ENCODE results near the gene UFSP2. TPM values are rescaled to one million over a fixed set of nuclear protein-coding genes. Genes with fewer than 3 reads are reported as not detected.

UFSP2 gene
- total RNA-seq (10 to 100 TPM; 13.4 to 23.4 (median 20.7) TPM), polyA plus RNA-seq (10 to 100 TPM; 10.1 to 14.7 TPM)

- 0% methylated on average over 59 to 66 of the region's 66 CpGs for WGBS, 2 donors
- no peak for FAIRE-seq
Observed at GRCh38 chr4:185425647-185426352, at the start of gene UFSP2. Gene UFSP2, minus strand, starts transcription at chr4:185425964. Its CDS starts 96 bp downstream, at chr4:185425868.

GRCh38 chr4:185473247-185473646 is 47.5 kb upstream of the UFSP2 start:
- ATAC-seq (no peak), FAIRE-seq (no peak), DNase-seq (no peak)
- WGBS, 2 donors: 94 to 98% methylated on average over 8 of the region's 8 CpGs
- no peaks in the 10 kb centered on the region for H3K9me3 ChIP-seq
- no peaks in the 10 kb centered on the region for H3K27me3 ChIP-seq
- no peak overlapping the region for H3K4me3 ChIP-seq
- no peak overlapping the region for H3K27ac ChIP-seq
- H3K4me1 ChIP-seq: peaks cover 0 to 4% (median 0%) of the 10 kb centered on the region in 3 donors
- TF ChIP-seq CTCF (IDR thresholded peaks at IDR 0.05): no peak
- no peaks in the 10 kb centered on the region for H3K36me3 ChIP-seq
- intact Hi-C loops (cut with DNase I): loop anchor here in 1 of 3 donors (10.0 kb wide), 1 partner anchor 122 kb away; no protein-coding TSS in a partner anchor

More at GRCh38 chr4:185425647-185426352, at the start of gene UFSP2:
- no peaks in the 10 kb centered on the region for H3K27me3 ChIP-seq
- H3K4me1 ChIP-seq: peaks cover 0 to 14% (median 8%) of the 10 kb centered on the region in 3 donors
- H3K9me3 ChIP-seq: no peaks in the 10 kb centered on the region
- peak within 1 kb of the TSS; percentile 46 to 79 (median 74) for H3K4me3 ChIP-seq
- no peak for TF ChIP-seq CTCF (IDR thresholded peaks at IDR 0.05)
- ATAC-seq (peak; percentile 95 to 98 (median 96)), DNase-seq (peak; percentile 84 to 95 (median 90))
- intact Hi-C loops (cut with DNase I): no loop called here
- H3K27ac ChIP-seq: peak within 1 kb of the TSS; percentile 97 to 98 (median 98)
- H3K36me3 ChIP-seq: no peaks in the 10 kb centered on the region

GRCh38 chr4:185472103-185472542 is 46.4 kb upstream of the UFSP2 start:
- Histone ChIP-seq H3K4me3 (peak overlapping the region; percentile 80 to 95 (median 87)), H3K36me3 (no peaks in the 10 kb centered on the region), H3K9me3 (no peaks in the 10 kb centered on the region), H3K27me3 (no peaks in the 10 kb centered on the region), H3K27ac (no peak overlapping the region), H3K4me1 (peaks cover 0 to 4% (median 0%) of the 10 kb centered on the region in 3 donors)
- intact Hi-C loops (cut with DNase I): loop anchor here in 1 of 3 donors (10.0 kb wide), 1 partner anchor 123 kb away; no protein-coding TSS in a partner anchor
- WGBS, 2 donors: 47 to 49% methylated on average over 10 of the region's 10 CpGs
- FAIRE-seq: no peak
- ATAC-seq: no peak
- no peak for TF ChIP-seq CTCF (IDR thresholded peaks at IDR 0.05)
- DNase-seq: no peak

GRCh38 chr4:185471235-185472102 is 45.7 kb upstream of the UFSP2 start, which contains the start of gene CCDC110:
Gene CCDC110, minus strand, starts transcription at chr4:185471733. Its CDS starts 50 bp downstream, at chr4:185471683.
- H3K36me3 ChIP-seq: no peaks in the 10 kb centered on the region
- no peak for FAIRE-seq
- intact Hi-C loops (cut with DNase I): loop anchor here in 1 of 3 donors (10.0 kb wide), 1 partner anchor 123 kb away; no protein-coding TSS in a partner anchor

More at GRCh38 chr4:185471235-185472102, 45.7 kb upstream of the UFSP2 start, which contains the start of gene CCDC110:
- peak; percentile 45 to 63 (median 54) for TF ChIP-seq CTCF (IDR thresholded peaks at IDR 0.05)
- Histone ChIP-seq H3K27me3 (no peaks in the 10 kb centered on the region), H3K9me3 (no peaks in the 10 kb centered on the region), H3K4me3 (peak within 1 kb of the TSS; percentile 80 to 95 (median 87)), H3K27ac (peak within 1 kb of the TSS; percentile 55 to 77 (median 74)), H3K4me1 (peaks cover 0 to 4% (median 0%) of the 10 kb centered on the region in 3 donors)
- DNase-seq (peak; percentile 93 to 97 (median 96)), ATAC-seq (peak; percentile 89 to 96 (median 92))
- WGBS, 2 donors: 1% methylated on average over 46 to 93 of the region's 93 CpGs
